Mucosa of gallbladder (tissue), 1 donor: Measurements from ENCODE around the gene NCBP2. TPM values are rescaled to one million over a fixed set of nuclear protein-coding genes. Genes with fewer than 3 reads are reported as not detected.

Source experiments
- DNase-seq: peaks from one replicate; pipeline ENCODE4 v3.0.0-alpha.2; 2020; ENCODE audit warnings: low spot score
- total RNA-seq: library from RNA; stranded (reverse); gene quantifications from one replicate; pipeline ENCODE4 v1.2.1, GENCODE V29; 2021
- donor health status: DM: no; HTN: no; CAD: no.

Gene NCBP2
- total RNA-seq, 1 donor from 2014 or later, result 48.7 TPM

DNA sequence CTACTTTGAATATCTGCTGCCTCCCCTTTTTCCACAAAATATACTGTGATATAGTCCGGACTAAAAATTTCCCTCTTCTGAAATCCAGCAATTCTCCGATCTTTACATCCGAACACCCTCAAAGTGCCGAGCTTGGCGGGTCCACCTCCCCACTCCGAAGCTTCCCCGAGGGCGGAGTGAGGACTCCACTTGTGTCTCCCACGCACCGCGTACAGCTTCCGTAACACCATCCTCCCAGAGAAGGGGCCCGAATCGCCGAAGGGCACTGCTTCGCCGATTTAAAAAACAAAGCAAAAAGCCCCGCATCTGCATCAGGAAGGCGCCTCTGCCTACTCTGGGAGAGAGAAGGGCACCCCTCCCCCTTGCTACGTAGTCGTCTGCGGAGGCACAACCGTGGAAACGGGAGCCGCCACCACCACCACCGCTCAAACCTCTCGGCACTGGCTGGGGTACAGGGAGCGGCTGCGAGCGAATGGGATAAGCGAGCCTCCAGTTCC, 551 bp downstream of the NCBP2 start:
- peak; percentile 31 for DNase-seq

DNA sequence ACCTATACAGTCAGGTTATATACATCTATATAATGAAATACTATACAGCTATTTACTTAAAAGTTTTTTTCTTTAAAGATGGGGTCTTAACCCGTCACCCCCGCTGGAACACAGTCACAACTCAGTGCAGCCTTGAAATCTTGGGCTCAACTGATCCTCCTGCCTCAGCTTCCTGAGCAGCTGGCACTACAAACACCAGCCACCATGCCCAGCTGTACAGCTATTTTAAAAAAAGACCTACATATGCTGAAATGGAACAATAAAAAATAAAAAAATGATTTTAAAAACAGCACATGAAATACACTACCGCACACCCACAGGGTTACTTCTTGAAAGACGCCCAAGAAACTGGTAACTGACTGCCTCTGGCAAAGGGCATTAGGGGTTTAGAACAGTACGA, 3.8 kb downstream of the NCBP2 start:
- no peak for DNase-seq

GRCh38 chr3:196938124-196938523, 4.2 kb downstream of the NCBP2 start:
- DNase-seq, result no peak

GRCh38 chr3:196936288-196936687, 6.0 kb downstream of the NCBP2 start:
- DNase-seq, result no peak

DNA sequence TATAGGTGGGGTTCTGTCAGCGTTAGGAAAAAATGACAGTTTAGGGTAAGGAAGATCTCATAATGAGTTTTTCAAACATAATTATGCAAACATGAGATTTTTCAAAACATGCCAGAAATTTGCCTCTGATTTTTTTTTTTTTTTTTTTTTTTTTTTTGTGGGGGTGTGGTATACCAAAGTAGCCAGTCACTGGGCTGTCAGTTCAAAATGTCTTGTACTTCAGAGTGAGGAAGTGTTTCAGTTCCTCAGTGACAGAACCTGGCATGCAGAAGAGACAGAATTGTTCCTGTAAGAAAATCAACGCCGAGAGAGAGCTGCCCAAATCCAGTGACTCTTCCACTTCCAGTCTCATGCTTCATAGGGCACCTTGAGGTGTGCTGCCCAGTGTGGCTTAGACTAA, 9.7 kb downstream of the NCBP2 start:
- no peak for DNase-seq

DNA sequence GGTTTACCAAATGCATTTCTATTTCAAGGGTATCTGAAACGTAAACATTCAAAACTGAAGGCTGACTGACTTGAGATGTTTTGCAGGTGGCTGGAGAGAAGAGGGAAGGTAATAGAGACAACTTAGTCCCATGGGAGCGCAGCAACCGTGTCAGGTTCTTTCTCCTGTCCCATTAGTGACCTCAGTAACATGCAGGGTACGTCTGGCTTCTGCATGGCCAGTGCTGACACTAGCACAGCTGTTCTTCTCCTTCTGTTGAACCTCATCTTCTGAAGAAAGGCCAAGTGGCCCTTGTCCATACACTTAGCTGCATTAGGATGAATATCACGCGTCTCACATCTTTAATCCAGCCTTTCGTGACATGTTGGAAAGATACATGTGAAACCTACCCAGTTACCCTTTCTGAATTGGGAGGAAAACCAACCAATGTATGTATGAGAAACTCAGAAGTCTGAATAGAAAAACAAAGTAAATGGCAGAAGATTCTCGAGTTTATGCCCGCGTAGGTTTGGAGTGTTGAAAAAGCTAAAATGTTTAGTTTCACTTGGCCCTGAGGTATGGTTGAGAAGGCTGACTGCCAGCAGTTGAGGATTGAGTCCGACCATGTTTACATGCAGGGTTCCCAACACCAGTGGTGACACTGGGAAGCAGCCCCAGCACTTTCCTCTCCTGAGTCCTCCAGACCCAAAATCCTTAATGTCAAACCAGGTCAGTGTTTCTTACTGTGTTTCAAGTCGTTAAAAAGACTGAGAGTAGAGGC, 10.3 kb downstream of the NCBP2 start:
- DNase-seq, result no peak

- no peak for DNase-seq
Observed at GRCh38 chr3:196931157-196931556, 11.2 kb downstream of the NCBP2 start.

GRCh38 chr3:196927571-196928453, 14.5 kb downstream of the NCBP2 start:
- no peak for DNase-seq

DNA sequence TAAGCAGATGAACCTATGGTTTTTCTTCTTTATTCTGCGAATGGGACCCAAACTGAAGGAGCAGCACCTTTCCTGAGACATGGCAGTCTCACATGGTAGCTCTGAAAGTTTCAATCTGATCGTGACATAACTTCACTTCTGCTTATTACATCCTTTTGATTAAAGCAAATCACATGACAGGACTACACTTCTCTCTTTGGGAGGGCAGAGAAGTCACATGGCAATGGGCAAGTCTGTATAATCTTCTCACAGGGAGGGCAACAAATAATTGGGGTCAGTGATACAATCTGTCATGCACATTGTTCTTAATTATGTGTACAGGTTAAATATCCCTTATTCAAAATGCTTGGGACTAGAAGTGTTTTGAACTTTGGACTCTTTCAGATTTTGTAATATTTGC, 21.6 kb downstream of the NCBP2 start:
- DNase-seq, result no peak

DNA sequence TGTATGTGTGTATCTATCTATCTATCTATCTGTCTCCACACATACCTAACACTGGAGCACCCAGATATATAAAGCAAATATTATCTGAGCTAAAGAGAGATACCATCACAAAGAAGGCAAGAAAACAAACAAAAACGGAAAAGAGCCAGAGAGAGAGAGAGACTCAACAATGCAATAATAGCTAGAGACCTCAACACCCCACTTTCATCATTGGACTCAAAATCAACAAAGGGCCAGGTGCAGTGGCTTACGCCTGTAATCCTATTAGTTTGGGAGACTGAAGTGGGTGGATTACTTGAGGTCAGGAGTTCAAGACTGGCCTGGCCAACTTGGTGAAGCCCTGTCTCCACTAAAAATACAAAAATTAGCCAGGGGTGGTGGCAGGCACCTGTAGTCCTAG, 23.4 kb downstream of the NCBP2 start:
- DNase-seq, result no peak

- DNase-seq, result no peak
Observed at GRCh38 chr3:196916995-196917394, 25.3 kb downstream of the NCBP2 start.

- DNase-seq, result no peak
Observed at GRCh38 chr3:196916221-196916620, 26.1 kb downstream of the NCBP2 start.

GRCh38 chr3:196915375-196915774, 27.0 kb downstream of the NCBP2 start:
- DNase-seq, result no peak

DNA sequence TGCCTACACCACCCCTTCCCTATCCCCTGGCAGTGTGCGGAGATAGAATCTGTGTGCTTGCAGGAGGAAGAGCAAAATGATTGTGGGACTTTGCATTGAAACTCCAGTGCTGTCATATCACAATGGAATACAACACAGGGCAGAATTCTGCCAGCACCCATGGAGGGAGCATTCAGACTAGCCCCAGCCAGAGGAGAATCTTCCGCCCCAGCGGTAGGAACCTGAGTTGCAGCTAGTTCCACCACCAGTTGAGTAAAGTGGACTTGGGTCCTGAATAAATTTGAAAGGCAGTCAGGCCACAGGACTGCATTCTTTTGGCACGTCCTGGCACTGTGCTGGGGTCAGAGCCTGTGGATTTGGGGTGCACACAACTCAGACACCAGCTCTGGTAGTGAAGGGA, 27.5 kb downstream of the NCBP2 start:
- no peak for DNase-seq

DNA sequence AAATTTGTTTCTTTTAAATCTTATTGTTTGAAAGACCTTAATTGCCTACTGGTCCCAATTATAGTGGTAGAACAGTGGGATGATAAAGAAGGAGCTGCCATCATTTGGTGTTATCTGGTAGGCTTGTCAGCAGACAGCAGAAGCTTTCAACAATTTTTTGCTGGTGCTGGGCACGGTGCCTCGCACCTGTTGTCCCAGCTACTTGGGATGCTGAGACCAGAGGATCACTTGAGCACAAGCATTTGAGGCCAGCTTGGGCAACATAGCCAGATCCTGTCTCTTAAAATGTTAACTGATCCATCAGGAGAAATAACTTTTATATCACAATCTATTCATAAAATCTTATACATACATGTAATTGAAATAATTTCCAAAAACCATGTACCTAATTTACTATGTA, 38.6 kb downstream of the NCBP2 start:
- no peak for DNase-seq

- DNase-seq, result no peak
Observed at GRCh38 chr3:196902296-196902695, 40.0 kb downstream of the NCBP2 start.

GRCh38 chr3:196901768-196902167, 40.6 kb downstream of the NCBP2 start:
- no peak for DNase-seq

GRCh38 chr3:196896229-196896628, 46.1 kb downstream of the NCBP2 start:
- no peak for DNase-seq

GRCh38 chr3:196894557-196895295, 47.6 kb downstream of the NCBP2 start:
- no peak for DNase-seq

- DNase-seq, result no peak
Observed at GRCh38 chr3:196889844-196890708, 52.3 kb downstream of the NCBP2 start.

- DNase-seq, result no peak
Observed at GRCh38 chr3:196886144-196886543, 56.2 kb downstream of the NCBP2 start.
